GM23248 (cell line): ENCODE measurements around the gene RAB27A. TPM values are rescaled to one million over a fixed set of nuclear protein-coding genes. Genes with fewer than 3 reads are reported as not detected.
A peak's percentile ranks its signal among the peaks of the same experiment; 100 is the strongest.

ENCODE experiments used
- DNase-seq: peaks from one replicate; pipeline ENCODE4 v3.0.0-alpha.2; 2015
- H2AFZ ChIP-seq: fragments of 200-600 bp; sonication (generic); 2 replicates; pipeline ENCODE4 v1.6.1; 2016; ENCODE audit warnings: antibody characterized with exemption
- H3F3A ChIP-seq: fragments of 200-600 bp; sonication (generic); 2 replicates; pipeline ENCODE4 v1.6.1; 2016; ENCODE audit warnings: mild to moderate bottlenecking, antibody characterized with exemption, mixed run types; ENCODE audit not compliant: insufficient read depth
- H3K27ac ChIP-seq: fragments of 200-600 bp; sonication (generic); 2 replicates; pipeline ENCODE4 v1.5.1; 2016; ENCODE audit warnings: mild to moderate bottlenecking
- H3K27me3 ChIP-seq: fragments of 200-600 bp; sonication (generic); replicated peaks from 2 replicates; pipeline ENCODE4 v1.6.1; 2016; ENCODE audit warnings: mild to moderate bottlenecking; ENCODE audit not compliant: insufficient read depth
- H3K36me3 ChIP-seq: fragments of 200-600 bp; sonication (generic); 2 replicates; pipeline ENCODE4 v1.6.1; 2016; ENCODE audit warnings: low read depth, mild to moderate bottlenecking
- H3K4me1 ChIP-seq: fragments of 200-600 bp; sonication (generic); 2 replicates; pipeline ENCODE4 v1.6.1; 2016; ENCODE audit warnings: mild to moderate bottlenecking; ENCODE audit not compliant: insufficient read depth
- H3K4me2 ChIP-seq: fragments of 200-600 bp; sonication (generic); one replicate; pipeline ENCODE4 v1.6.1; 2016; ENCODE audit warnings: mild to moderate bottlenecking; ENCODE audit not compliant: unreplicated experiment
- H3K4me3 ChIP-seq: fragments of 200-600 bp; sonication (generic); 2 replicates; pipeline ENCODE4 v1.5.1; 2016; ENCODE audit warnings: mild to moderate bottlenecking
- H3K79me2 ChIP-seq: fragments of 200-600 bp; sonication (generic); 2 replicates; pipeline ENCODE4 v1.6.1; 2016; ENCODE audit warnings: mild to moderate bottlenecking; ENCODE audit not compliant: insufficient read depth
- H3K9ac ChIP-seq: fragments of 200-600 bp; sonication (generic); 2 replicates; pipeline ENCODE4 v1.6.1; 2016; ENCODE audit warnings: mild to moderate bottlenecking
- H3K9me2 ChIP-seq: fragments of 200-600 bp; sonication (generic); 2 replicates; pipeline ENCODE4 v1.6.1; 2016; ENCODE audit warnings: mixed run types, mild to moderate bottlenecking, moderate library complexity; ENCODE audit not compliant: insufficient read depth
- H3K9me3 ChIP-seq: fragments of 200-600 bp; sonication (generic); one replicate; pipeline ENCODE4 v1.6.1; 2017; ENCODE audit warnings: low read depth
- H4K20me1 ChIP-seq: fragments of 200-600 bp; sonication (generic); 2 replicates; pipeline ENCODE4 v1.6.0; 2016; ENCODE audit not compliant: insufficient read depth
- EZH2 ChIP-seq: fragments of 200-600 bp; sonication (generic); IDR thresholded peaks from 2 replicates; pipeline ENCODE4 v1.6.1; 2018; ENCODE audit warnings: antibody characterized with exemption, mild to moderate bottlenecking; ENCODE audit not compliant: insufficient read depth, poor library complexity, severe bottlenecking
- EZH2phosphoT487 ChIP-seq: fragments of 200-600 bp; sonication (generic); IDR thresholded peaks from 2 replicates; pipeline ENCODE4 v1.6.1; 2018; ENCODE audit warnings: antibody characterized with exemption, moderate library complexity, mild to moderate bottlenecking, low read depth; ENCODE audit not compliant: insufficient read depth
- whole genome bisulfite sequencing, 2 experiments: methylation state at CpG; one replicate each; pipeline ENCODE4 v1.1.6; 2015 to 2017; ENCODE audit warnings: low lambda C conversion rate in 2 of 2, low coverage in 1 of 2; ENCODE audit errors: missing lambda C conversion rate in 2 of 2; 5-methylcytosine and 5-hydroxymethylcytosine counted together
- in situ Hi-C: fragments of 300-500 bp; cut with MboI; formaldehyde crosslinking; loops from 2 replicates; pipeline ENCODE4 v1.15.0; 2020
- polyA plus RNA-seq: library from polyadenylated mRNA; unstranded; fragments of >200 nt; fragmentation: Nextera tagmentation; extraction: Ambion mirVana; gene quantifications from 2 replicates; pipeline ENCODE4 v1.2.1, GENCODE V29; 2016
- total RNA-seq: library from RNA; depleted of rRNA; stranded (reverse); fragments of >200 nt; shearing (Covaris generic); gene quantifications from 2 replicates; pipeline ENCODE4 v1.2.3, GENCODE V29; 2014

RAB27A gene
- total and polyA plus RNA-seq, 2 experiments from 2014 or later: 9.0 to 9.5 TPM

GRCh38 chr15:55327387-55327786, 37.8 kb upstream of the RAB27A start:
- Histone ChIP-seq H3K36me3 (no peaks in the 10 kb centered on the region), H2AFZ (no peak overlapping the region), H4K20me1 (no peaks in the 10 kb centered on the region), H3K4me2 (no peak overlapping the region), H3K4me3 (no peak overlapping the region), H3K79me2 (no peaks in the 10 kb centered on the region), H3K27ac (no peak overlapping the region), H3K9ac (no peak overlapping the region), H3F3A (no peaks in the 10 kb centered on the region), H3K9me2 (no peaks in the 10 kb centered on the region), H3K9me3 (no peaks in the 10 kb centered on the region), H3K27me3 (no peaks in the 10 kb centered on the region), H3K4me1 (no peaks in the 10 kb centered on the region)
- no peak for DNase-seq
- WGBS, 2 experiments: 86 to 94% methylated on average over 1 of the region's 1 CpG
- in situ Hi-C loops: no loop called here
- TF ChIP-seq EZH2 (no peak), EZH2phosphoT487 (no peak)

- 88% methylated on average over 5 of the region's 5 CpGs for WGBS, 2 experiments
- peaks cover 12% of the 10 kb centered on the region for H3K4me1 ChIP-seq
Measured at GRCh38 chr15:55322467-55322866, 32.9 kb upstream of the RAB27A start.

GRCh38 chr15:55320963-55321362, 31.4 kb upstream of the RAB27A start:
- Histone ChIP-seq H3K79me2 (peaks cover 49% of the 10 kb centered on the region), H4K20me1 (no peaks in the 10 kb centered on the region), H3K4me3 (no peak overlapping the region; the same call in 1 of the 2 replicates), H3K4me2 (no peak overlapping the region), H2AFZ (no peak overlapping the region), H3K27ac (no peak overlapping the region), H3K4me1 (peaks cover 12% of the 10 kb centered on the region), H3K9ac (no peak overlapping the region), H3K9me3 (no peaks in the 10 kb centered on the region), H3K36me3 (no peaks in the 10 kb centered on the region), H3K9me2 (no peaks in the 10 kb centered on the region), H3F3A (no peaks in the 10 kb centered on the region), H3K27me3 (no peaks in the 10 kb centered on the region)
- DNase-seq: no peak
- WGBS, 2 experiments: 100% methylated on average over 1 of the region's 1 CpG
- TF ChIP-seq EZH2 (no peak), EZH2phosphoT487 (no peak)
- in situ Hi-C loops: no loop called here

More at GRCh38 chr15:55322467-55322866, 32.9 kb upstream of the RAB27A start:
- in situ Hi-C loops: no loop called here
- H3K9me2 ChIP-seq: no peaks in the 10 kb centered on the region
- no peaks in the 10 kb centered on the region for H3F3A ChIP-seq
- H3K4me3 ChIP-seq: no peak overlapping the region
- no peak overlapping the region for H3K4me2 ChIP-seq
- no peaks in the 10 kb centered on the region for H3K36me3 ChIP-seq
- H3K9ac ChIP-seq: no peak overlapping the region
- H3K27me3 ChIP-seq: no peaks in the 10 kb centered on the region
- H2AFZ ChIP-seq: no peak overlapping the region
- H3K27ac ChIP-seq: no peak overlapping the region
- no peaks in the 10 kb centered on the region for H3K9me3 ChIP-seq
- TF ChIP-seq EZH2phosphoT487 (no peak), EZH2 (no peak)
- no peaks in the 10 kb centered on the region for H4K20me1 ChIP-seq
- no peak for DNase-seq
- H3K79me2 ChIP-seq: peaks cover 34% of the 10 kb centered on the region

- in situ Hi-C loops: no loop called here
- Histone ChIP-seq H3K79me2 (peaks cover 57% of the 10 kb centered on the region), H3K9me3 (no peaks in the 10 kb centered on the region), H2AFZ (peak overlapping the region; percentile 97), H3K27me3 (no peaks in the 10 kb centered on the region), H3K9me2 (no peaks in the 10 kb centered on the region), H3K4me2 (peak overlapping the region; percentile 84), H3K4me3 (peak overlapping the region; percentile 96), H3K36me3 (no peaks in the 10 kb centered on the region), H4K20me1 (no peaks in the 10 kb centered on the region), H3K27ac (peak overlapping the region; percentile 33), H3F3A (no peaks in the 10 kb centered on the region), H3K4me1 (peaks cover 12% of the 10 kb centered on the region), H3K9ac (peak overlapping the region; percentile 99)
- peak; percentile 40 for DNase-seq
- no peak for TF ChIP-seq EZH2phosphoT487
- TF ChIP-seq EZH2: no peak
- 14% methylated on average over 2 of the region's 2 CpGs for WGBS, 2 experiments
Measured at GRCh38 chr15:55320238-55320550, 30.6 kb upstream of the RAB27A start.

DNA sequence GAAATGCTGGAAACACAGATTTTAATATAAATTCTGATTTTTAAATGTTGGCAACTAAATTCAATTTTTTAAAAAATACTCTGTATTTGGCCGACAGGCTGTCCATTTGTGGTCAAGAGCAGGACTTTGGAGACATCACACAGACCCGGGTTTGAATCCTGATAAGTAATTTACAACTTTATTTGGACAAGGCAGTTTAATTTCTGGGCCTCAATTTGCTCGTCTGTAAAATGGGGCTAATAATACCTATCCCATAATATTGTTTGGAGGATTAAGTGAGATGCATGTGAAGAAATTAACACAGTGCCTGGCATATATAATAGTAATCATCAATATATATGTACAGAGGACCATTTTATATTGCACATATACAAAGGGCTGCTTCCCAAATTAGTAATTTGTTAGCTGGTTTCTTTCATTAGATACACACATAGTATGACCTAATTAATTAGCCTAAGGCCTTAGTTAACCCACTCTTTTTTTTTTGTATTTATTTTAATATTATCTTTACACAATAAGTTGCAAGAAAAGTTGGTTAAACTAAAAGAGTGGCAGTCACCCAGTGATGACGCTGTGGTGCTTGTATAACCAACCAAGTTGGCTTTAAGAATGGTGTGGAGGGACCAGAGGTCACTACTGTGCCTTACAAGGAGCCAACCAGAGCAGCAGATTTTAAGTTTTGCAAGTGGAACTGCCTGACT, 30.1 kb upstream of the RAB27A start:
- no peaks in the 10 kb centered on the region for H3K27me3 ChIP-seq
- H3K9me3 ChIP-seq: no peaks in the 10 kb centered on the region
- peaks cover 62% of the 10 kb centered on the region for H3K79me2 ChIP-seq
- H3K9me2 ChIP-seq: no peaks in the 10 kb centered on the region
- H3K27ac ChIP-seq: peak overlapping the region; percentile 90
- WGBS, 2 experiments: 32 to 38% methylated on average over 4 of the region's 4 CpGs
- H3F3A ChIP-seq: no peaks in the 10 kb centered on the region
- in situ Hi-C loops: no loop called here
- H3K9ac ChIP-seq: peak overlapping the region; percentile 99
- no peak for TF ChIP-seq EZH2phosphoT487
- no peak for TF ChIP-seq EZH2
- H3K4me1 ChIP-seq: peaks cover 12% of the 10 kb centered on the region
- peak overlapping the region; percentile 96 for H3K4me3 ChIP-seq
- peak; percentile 72 for DNase-seq
- peak overlapping the region; percentile 84 for H3K4me2 ChIP-seq
- H2AFZ ChIP-seq: peak overlapping the region; percentile 97
- H4K20me1 ChIP-seq: no peaks in the 10 kb centered on the region
- H3K36me3 ChIP-seq: no peaks in the 10 kb centered on the region
